HG03064 (cell line): ENCODE results near the gene DEPP1.
A peak's percentile ranks its signal among the peaks of the same experiment; 100 is the strongest.

ENCODE experiments used
- ATAC-seq: cut with Tn5 transposase; IDR thresholded peaks from one replicate; pipeline ENCODE4 v1.9.1; 2021; ENCODE audit warnings: low read depth; ENCODE audit not compliant: unreplicated experiment

DEPP1 gene

DNA sequence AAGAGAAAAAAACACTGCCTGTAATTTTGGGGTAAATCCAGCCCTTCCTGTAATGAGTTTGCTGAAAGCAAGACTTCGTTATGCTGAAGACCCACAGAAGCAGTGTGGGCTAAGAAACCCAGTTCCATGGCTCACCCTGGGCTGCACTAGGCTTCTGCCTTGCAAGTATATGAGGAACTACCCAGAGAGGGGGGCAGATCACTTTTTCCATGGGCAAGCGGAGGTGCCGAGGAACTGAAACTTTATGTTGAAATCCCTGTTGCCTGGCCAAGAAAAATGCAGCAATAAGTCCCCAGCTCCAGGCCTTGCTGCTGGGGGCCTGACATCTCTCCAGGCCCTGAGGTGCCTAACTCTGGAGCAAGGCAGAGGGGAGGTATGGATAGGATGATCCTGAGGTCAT lies 10.5 kb downstream of the DEPP1 start:
- ATAC-seq, result no peak

DNA sequence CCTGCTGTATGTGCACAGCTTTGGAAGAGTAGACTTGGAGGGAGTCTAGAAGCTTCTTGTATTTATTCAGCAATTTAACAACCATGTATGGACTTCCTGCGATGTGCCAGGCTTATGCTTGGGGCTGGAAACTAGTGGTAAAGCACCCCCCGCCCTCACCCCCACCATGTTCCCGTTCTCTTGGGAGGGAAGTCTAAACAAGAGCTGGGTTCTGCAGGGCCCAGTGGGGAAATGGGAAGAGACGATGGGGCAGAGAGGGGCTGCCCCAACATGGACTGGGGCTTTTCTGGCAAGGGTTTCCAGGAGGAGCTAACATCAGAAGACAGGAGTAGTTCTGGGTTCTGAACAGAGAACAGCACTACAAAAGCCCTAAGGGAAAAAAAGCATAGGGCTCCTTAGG lies 11.0 kb downstream of the DEPP1 start:
- ATAC-seq, result no peak

GRCh38 chr10:44966816-44967509 lies 11.6 kb downstream of the DEPP1 start:
- ATAC-seq, result no peak

- ATAC-seq, result no peak
Measured at GRCh38 chr10:44966129-44966815, 12.3 kb downstream of the DEPP1 start.

DNA sequence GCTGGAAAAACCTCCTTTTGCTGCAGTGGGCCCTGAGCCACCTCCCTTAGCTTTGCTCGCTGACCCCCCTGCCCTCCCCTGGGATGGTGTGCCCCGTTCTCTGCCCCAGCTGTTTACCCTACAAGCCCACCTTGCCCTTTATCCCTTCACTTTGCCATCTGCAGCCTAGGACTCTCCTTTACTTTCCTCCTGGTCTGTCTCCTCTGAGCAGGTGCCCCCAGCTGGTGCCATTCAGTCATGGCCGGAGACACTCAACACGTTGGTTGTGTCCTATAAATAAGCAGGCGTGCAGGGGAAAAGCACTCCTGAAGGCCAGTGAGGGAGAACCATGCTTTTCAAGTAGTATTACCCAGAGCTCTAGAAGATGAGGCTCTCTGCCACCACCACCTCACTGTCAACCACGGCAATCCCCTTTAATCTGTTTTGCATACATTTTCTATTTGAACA lies 12.9 kb downstream of the DEPP1 start:
- ATAC-seq, result no peak

DNA sequence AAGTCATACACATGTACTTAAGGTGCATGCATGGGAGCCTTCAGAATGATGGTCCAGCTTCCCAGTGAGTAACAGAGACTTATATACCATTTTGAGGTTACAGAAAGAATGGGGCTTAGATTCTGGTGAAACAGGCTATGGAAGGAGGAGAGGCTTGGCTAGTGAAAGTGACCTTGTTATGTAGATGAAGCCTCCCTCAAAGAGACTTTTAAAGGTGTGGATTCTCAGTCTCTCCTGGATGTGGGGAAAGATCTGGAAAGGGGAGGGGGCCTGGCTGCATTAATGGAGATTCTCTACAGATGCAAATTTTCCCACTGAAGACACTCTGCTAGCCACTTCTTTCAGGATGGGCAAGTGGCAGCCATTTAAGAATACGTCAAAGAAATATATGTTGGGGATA lies 13.5 kb downstream of the DEPP1 start:
- no peak for ATAC-seq

- ATAC-seq, result no peak
Measured at GRCh38 chr10:44963772-44964633, 14.6 kb downstream of the DEPP1 start.

DNA sequence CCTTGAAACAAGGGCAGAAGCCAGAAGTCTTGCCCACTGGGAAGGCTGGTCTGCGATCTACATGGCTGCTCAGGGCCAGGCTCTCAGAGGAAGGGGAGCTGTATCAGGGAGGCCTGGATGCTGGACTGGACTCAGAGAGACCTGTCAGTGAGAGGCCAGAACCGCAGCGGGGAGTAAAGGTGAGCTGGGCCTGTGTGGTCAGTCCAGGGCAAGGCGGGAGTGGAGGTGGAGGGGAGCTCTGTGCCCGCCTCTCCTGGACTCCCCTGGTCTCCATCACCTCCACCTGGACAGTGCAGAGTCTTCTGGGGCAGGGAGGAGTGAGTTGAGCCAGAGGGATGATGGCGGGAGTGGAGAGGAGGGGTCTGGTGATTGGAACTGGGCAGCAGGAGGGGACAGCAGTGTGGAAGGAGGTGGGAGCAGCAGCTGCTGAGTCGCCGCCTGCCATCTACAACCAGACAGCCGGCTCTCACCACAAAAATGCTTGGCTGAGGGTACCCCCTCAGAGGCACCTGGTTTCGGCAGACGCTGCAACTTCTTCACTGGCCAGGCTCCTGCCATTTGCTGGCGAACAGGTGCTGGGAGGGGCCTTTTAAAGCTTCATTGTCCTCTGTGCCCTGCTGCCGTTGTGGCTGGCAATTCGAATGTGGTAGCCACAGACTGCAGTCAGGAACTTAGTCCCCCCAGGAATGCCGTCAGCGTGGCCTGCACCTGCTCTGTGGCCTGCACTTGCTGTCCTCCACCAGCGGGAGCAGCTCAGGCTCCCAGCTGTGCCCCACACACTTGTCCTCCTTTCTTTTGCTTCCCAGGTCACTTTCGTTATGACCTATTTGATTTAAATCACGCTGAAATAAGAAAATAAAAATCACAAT lies 15.5 kb downstream of the DEPP1 start:
- no peak for ATAC-seq

DNA sequence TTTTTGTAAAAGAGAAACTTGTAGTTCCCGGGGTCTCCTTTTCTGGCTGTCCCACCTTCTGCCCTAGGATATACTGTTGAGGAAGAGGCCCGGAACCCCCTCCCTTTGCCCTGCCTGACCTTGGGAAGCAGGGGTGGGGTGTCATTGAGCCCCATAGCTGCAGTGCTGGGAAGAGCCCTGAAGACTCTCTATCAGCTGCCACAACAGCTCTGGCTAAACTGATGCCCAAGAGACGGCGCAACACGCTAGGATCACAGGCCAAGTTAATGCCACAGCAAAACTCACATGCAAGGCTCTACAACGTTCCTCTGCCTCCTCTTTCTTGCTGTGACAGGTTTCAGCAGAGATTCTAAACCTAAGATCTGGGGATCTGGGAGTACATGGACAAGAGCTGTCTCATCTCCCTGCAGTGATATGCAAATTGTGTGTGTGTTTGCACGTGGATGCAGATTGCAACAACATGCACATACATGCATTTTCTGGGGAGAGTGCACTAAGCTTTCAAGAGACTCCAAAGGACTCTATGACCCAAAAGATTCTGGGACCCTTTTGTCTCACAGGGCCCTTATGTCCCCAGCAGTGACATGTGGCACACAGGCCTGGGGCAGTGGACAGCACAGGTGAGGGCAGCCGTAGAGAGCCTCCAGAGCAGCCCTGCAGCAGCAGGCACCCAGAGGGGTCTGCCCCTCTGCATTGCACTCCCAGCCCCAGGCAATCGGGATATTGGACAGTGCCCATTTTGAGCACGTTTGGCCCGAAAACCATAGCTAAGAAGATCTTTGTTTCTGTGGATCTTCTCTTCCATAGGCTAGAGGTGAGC lies 16.5 kb downstream of the DEPP1 start:
- ATAC-seq, result no peak

DNA sequence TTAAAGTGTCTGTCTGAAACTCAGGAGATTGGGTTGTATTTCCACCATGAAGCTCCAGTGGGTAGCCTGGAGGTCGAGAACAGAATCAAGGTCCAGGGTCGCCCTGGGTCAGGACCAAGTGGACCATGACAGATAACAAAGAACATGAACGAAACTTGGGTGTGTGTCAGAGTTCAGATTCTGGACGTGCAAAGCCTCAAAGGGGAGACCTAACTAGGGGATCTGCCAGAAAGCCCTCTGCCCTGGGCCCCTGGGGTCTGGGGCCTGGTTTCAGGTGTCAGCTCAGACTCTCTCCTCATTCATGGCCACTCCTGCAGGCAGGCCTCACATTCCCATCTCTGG lies 17.4 kb downstream of the DEPP1 start:
- ATAC-seq, result no peak

DNA sequence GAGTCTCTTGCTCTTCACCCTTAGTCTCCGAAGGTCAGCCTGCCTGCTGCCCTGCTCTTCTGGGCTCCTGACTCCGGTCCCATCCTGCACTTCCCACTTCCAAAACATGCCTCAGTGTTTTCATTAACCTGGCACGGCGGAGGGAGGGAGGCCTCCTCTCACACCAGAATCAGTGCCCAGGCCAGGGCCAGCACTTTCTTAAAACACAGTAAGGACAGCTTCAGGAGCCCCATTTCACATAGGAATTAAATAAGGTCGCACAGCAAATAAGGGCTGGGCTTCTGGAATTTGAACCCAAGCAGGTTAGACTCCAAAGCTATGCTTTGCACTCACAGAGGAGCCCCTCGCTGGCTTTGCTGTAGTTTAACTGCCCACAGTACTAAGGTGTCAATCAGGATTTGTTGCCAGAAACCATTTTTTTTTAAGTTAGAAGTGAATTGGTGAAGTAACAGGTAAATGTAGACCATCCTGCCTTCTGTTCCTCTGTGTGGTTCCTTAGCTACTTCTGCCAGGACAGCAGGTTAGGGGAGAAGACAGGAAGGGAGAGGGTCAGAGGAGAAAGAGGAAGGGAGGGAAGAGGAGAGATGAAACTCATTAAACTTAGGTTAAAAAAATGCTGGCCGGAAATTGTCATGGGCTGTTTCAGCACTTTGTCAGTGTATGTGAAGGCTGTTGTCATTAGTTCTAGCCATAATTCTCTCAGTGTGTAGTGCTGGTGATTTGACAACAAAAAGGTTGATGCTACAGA lies 18.0 kb downstream of the DEPP1 start:
- no peak for ATAC-seq

DNA sequence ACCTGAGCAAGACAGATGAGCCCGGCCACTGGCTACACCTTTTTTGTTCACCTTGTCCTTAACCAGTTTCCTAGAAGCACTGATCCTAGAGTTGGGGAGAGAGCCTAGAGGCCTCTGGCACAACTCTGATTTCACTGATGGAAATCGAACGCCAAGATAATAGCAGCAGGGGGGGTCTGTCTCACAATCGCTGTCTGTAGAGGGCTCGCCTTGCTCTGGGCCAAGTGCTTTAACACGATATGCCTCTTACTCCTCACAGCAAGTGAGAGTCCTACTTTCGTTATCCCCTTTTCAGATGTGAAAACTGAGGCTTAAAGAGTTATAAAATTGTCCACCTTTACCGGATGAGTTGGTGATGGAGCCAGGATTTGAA lies 18.5 kb downstream of the DEPP1 start:
- no peak for ATAC-seq

DNA sequence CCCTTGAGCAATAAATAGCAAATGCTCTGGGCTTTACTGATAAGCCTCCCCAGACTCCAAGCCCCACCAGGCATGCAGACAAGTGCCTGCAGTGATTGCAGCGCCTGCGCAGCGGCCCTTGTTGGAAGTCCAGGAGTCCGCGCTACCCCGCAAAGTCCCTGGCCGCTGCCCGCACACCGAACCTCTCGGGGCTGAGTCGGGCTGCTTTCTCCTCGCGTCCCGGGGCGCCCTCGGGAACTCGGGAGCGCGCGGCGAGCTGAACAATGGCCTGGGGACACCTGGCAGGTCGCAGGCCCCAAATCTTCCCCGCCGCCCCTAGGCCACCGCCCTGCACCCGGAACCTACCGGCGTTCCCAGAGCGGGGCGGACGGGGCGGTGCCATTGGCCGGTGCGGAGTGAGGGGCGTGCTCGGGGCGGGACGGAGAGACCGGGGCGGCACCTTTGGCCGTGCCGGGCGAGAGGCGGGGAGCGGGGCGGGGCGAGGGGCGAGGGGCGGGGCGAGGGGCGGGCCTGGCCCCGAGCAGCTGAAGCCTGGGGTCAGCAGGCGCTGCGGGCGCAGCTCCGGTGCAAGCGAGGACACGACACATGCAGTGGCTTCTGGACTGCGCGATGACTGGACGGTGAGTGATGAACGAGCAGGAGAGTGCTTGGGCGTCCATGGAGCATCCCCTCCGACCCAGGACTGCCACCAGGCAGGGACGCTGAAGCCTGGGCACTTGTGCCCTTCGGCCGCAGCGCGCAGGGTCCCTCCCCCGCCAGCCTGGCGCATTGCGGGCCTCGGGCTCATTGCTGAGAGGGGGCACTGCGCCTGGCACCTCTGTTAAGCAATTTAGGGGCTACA lies 19.1 kb downstream of the DEPP1 start, which contains the start of gene RASSF4:
RASSF4 (plus strand) TSS at position 556 of the 841 bp plus-strand sequence. CDS start 10,401 bp downstream, outside the sequence.
- ATAC-seq, result peak; percentile 95

- no peak for ATAC-seq
Measured at GRCh38 chr10:44958898-44959246, 19.7 kb downstream of the DEPP1 start.

DNA sequence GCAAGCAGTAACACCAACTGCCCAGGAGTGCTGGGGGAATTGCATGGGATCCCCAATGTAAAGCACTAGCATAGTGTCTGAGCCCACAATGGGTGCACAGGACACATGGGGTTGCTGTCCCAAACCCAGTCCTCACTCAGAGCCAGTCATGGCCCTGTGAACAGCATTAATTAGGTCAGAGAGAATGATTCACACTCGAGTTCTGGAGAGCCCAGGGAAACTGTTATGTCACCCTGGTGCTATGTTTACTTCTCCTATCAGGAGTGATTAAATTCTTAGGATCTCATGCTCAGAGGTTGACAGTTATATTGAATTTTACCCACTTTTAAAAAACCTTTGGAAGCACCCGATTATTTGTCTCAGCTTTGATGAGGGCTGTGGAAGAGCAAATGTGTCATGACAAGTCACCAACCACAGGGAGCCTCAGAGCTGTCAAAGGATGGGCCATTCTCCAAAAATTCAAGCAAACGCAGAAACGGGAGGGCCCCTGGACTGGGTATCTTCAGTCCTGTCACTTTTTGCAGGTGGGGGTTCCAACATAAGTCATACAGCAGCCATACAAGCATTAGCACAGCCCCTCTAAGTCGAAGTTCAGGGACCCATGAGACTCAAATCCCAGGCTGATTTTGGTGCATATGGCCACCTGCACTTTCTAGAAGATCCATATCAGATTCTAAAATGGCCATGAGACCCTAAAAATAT lies 20.3 kb downstream of the DEPP1 start:
- no peak for ATAC-seq

DNA sequence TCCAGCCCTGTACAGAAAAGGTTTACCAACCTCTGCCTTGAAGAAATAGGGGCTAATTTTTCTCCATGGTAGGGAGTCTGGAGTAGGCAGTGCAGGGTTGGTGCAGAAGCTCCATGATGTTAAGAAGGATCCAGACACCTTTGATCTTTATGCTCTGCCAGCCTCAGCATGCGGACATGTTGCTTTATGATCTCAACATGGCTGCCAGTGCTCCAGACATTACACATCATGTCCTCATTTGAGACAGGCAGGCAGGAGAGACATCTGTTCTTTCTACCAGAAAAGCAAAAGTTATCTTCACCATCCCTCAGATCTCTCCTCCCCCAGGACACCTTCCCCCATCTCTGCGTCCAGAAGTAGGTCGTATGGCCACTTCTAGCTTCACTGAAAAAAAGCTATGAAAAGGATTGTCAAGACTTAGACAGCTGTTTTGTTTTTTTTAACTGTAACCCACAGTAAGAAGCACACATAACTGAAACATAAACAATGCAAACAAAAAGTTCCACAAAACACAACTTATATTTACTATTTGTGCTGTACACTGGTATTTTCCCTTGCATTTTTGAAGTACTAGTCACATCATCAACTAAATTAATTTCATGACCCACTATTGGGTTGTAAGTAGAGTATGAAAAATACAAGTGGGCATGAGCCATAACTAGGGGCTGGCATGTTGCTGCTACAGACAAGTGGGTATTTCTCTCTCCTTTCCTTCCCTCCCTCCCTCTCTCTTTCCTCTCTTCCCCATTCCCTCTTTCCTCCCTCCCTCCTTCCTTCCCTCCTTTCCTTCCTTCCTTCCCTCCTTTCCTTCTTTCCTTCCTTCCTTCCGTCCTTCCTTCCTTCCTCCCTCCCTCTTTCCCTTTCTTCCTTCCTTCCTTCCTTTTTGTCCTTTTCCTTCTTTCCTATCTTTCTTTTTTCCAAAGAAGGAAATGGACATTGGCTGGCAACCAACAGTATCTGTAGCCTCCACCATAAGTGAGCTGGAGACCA lies 21.6 kb downstream of the DEPP1 start:
- no peak for ATAC-seq
